K562 (cell line): ENCODE measurements around the gene HIGD1C. TPM values are rescaled to one million over a fixed set of nuclear protein-coding genes. Genes with fewer than 3 reads are reported as not detected.

Experiments used
- ATAC-seq: fragments of 200-7000 bp; cut with Tn5 transposase; 3 replicates; pipeline ENCODE4 v1.9.1; 2020; ENCODE audit warnings: moderate library complexity
- BruUV-seq: library from RNA; stranded (reverse); fragments of 400-500 nt; replicated peaks from 2 replicates; lab custom pipeline; 2021; lab: Mats Ljungman, UMichigan
- CTCF ChIA-PET: fragments of 300-600 bp; formaldehyde crosslinking; extraction: SDS; loops from one replicate; lab custom pipeline; 2021; ENCODE audit warnings: low intra/inter-chr PET ratio; lab: Yijun Ruan, JAX
- POLR2A ChIA-PET: fragments of 300-600, 350-650 bp; sonication (Branson Sonifier 250); formaldehyde crosslinking; extraction: SDS; loops from one replicate; lab custom pipeline; 2021; ENCODE audit warnings: antibody characterized with exemption, inconsistent platforms; lab: Yijun Ruan, JAX
- DNase-seq, 4 experiments: peaks; one replicate each; pipeline versions ENCODE4 v3.0.0 to v3.0.0-alpha.2; 2011 to 2018; ENCODE audit warnings: low spot score in 3 of 4, mixed read lengths in 3 of 4; ENCODE audit errors: extremely low read depth in 1 of 4
- FAIRE-seq: peaks from 2 replicates; lab custom pipeline; 2011; peaks lifted over from hg19 to GRCh38; lab: Jason Lieb, UNC
- H2AFZ ChIP-seq: 2 replicates; pipeline ENCODE4 v1.6.0; 2011; ENCODE audit warnings: low read depth, low read length, control low read depth, inconsistent platforms
- H3K27ac ChIP-seq: fragments of 200-600 bp; 3 replicates; pipeline ENCODE4 v1.8.0; 2011; ENCODE audit warnings: low read depth, mild to moderate bottlenecking, control low read depth, inconsistent platforms, low read length, moderate library complexity, mixed read lengths; ENCODE audit errors: extremely low read depth
- H3K27me3 ChIP-seq, 2 experiments: fragments of 300-600 bp in 1 of 2; 2 replicates in 1 of 2; 3 replicates in 1 of 2; pipeline versions ENCODE4 v1.6.0 to v1.8.0; 2011; ENCODE audit warnings: inconsistent platforms in 2 of 2, low read length in 2 of 2, mild to moderate bottlenecking in 1 of 2, mixed read lengths in 1 of 2, moderate library complexity in 1 of 2; ENCODE audit not compliant: control insufficient read depth in 2 of 2, insufficient read depth in 2 of 2
- H3K36me3 ChIP-seq: fragments of 300-600 bp; 3 replicates; pipeline ENCODE4 v1.8.0; 2011; ENCODE audit warnings: mild to moderate bottlenecking, low read length, inconsistent platforms; ENCODE audit not compliant: control insufficient read depth, insufficient read depth
- H3K4me1 ChIP-seq, 2 experiments: fragments of 200-600 bp in 1 of 2; replicated peaks in 1 of 2; 2 replicates in 1 of 2; 3 replicates in 1 of 2; pipeline versions ENCODE4 v1.5.1 to v1.8.0; 2011; ENCODE audit warnings: inconsistent platforms in 2 of 2, low read length in 2 of 2, mild to moderate bottlenecking in 1 of 2, mixed read lengths in 1 of 2, moderate library complexity in 1 of 2; ENCODE audit not compliant: control insufficient read depth in 2 of 2, insufficient read depth in 2 of 2
- H3K4me2 ChIP-seq: 2 replicates; pipeline ENCODE4 v1.6.1; 2011; ENCODE audit warnings: low read length, control low read depth, inconsistent platforms, mixed read lengths; ENCODE audit not compliant: insufficient read depth
- H3K4me3 ChIP-seq: fragments of 200-600 bp; sonication (generic), shearing (Covaris generic); 2 replicates; pipeline ENCODE4 v1.5.1; 2016; ENCODE audit warnings: control low read depth, inconsistent platforms
- H3K79me2 ChIP-seq: fragments of 200-600 bp; 3 replicates; pipeline ENCODE4 v1.8.0; 2011; ENCODE audit warnings: low read length, inconsistent platforms; ENCODE audit not compliant: control insufficient read depth, insufficient read depth
- H3K9ac ChIP-seq, 2 experiments: 2 replicates each; pipeline versions ENCODE4 v1.6.0 to v1.6.1; 2011; ENCODE audit warnings: low read depth in 2 of 2, low read length in 2 of 2, control low read depth in 1 of 2, inconsistent platforms in 1 of 2, mild to moderate bottlenecking in 1 of 2, mixed read lengths in 1 of 2; ENCODE audit not compliant: insufficient read depth in 1 of 2
- H3K9me1 ChIP-seq: one replicate; pipeline ENCODE4 v1.6.0; 2011; ENCODE audit warnings: inconsistent platforms, mild to moderate bottlenecking, low read length, moderate library complexity; ENCODE audit not compliant: control insufficient read depth, insufficient read depth
- H3K9me3 ChIP-seq: replicated peaks from 2 replicates; pipeline ENCODE4 v1.5.1; 2011; ENCODE audit warnings: low read depth, low read length, inconsistent platforms; ENCODE audit not compliant: control insufficient read depth, insufficient read depth
- H4K20me1 ChIP-seq: replicated peaks from 2 replicates; pipeline ENCODE4 v1.6.1; 2011; ENCODE audit warnings: low read length, inconsistent platforms, mixed read lengths; ENCODE audit not compliant: control insufficient read depth, insufficient read depth
- CEBPB ChIP-seq: fragments of 450-650 bp; IDR thresholded peaks from 2 replicates; pipeline ENCODE4 v1.6.1; 2016; ENCODE audit warnings: missing genetic modification characterization, missing compliant biosample characterization
- NCOA6 ChIP-seq: fragments of 450-650 bp; IDR thresholded peaks from 2 replicates; pipeline ENCODE4 v1.6.1; 2017; ENCODE audit warnings: mild to moderate bottlenecking
- ZNF384 ChIP-seq: IDR thresholded peaks from 2 replicates; pipeline ENCODE4 v1.6.1; 2012; ENCODE audit warnings: low read depth, low read length, improper control_type of control experiment
- WGBS: fragments of 100-300 bp; shearing (Covaris generic); methylation state at CpG from one replicate; pipeline ENCODE4 v1.1.6; 2016; ENCODE audit warnings: low coverage, mixed read lengths; ENCODE audit not compliant: insufficient coverage; ENCODE audit errors: missing lambda C conversion rate; 5-methylcytosine and 5-hydroxymethylcytosine counted together
- in situ Hi-C: fragments of 300-500 bp; cut with MboI; formaldehyde crosslinking; loops from 4 replicates; pipeline ENCODE4 v1.15.0; 2018; ENCODE audit warnings: inconsistent platforms, mixed read lengths
- intact Hi-C: fragments of 100-400 bp; cut with micrococcal nuclease; formaldehyde crosslinking; loops from 2 replicates; pipeline ENCODE4 v1.14.2; 2022
- polyA plus RNA-seq, 8 experiments: library from polyadenylated mRNA; depleted of rRNA in 4 of 8; stranded (reverse) in 5 of 8; unstranded in 3 of 8; fragments of >200 nt; fragmentation: Nextera tagmentation in 2 of 8; fragmentation: Illumina TruSeq in 1 of 8; extraction: Ambion mirVana in 2 of 8; extraction: Trizol in 1 of 8; gene quantifications; 2 replicates each; pipeline versions ENCODE4 v1.2.1 to v1.2.3, GENCODE V29; 2011 to 2014; ENCODE audit warnings: inconsistent platforms in 1 of 8, missing spikeins in 1 of 8
- small RNA-seq: library from RNA; depleted of rRNA; stranded (forward); fragments of <200 nt; gene quantifications from one replicate; pipeline ENCODE3, GENCODE V24; 2014
- total RNA-seq, 7 experiments: library from RNA; depleted of rRNA in 6 of 7; stranded (reverse); fragments of >200 nt in 6 of 7; fragmentation: Illumina TruSeq in 2 of 7; extraction: Trizol in 2 of 7; gene quantifications; 2 replicates each; pipeline versions ENCODE4 v1.2.1 to v1.2.3, GENCODE V29; 2011 to 2021; ENCODE audit warnings: low replicate concordance in 1 of 7

Gene HIGD1C
- total and polyA plus RNA-seq, 9 of the 15 experiments (the other 6 are each of a cell fraction or from before 2014, with no cell fraction given) = not detected

DNA sequence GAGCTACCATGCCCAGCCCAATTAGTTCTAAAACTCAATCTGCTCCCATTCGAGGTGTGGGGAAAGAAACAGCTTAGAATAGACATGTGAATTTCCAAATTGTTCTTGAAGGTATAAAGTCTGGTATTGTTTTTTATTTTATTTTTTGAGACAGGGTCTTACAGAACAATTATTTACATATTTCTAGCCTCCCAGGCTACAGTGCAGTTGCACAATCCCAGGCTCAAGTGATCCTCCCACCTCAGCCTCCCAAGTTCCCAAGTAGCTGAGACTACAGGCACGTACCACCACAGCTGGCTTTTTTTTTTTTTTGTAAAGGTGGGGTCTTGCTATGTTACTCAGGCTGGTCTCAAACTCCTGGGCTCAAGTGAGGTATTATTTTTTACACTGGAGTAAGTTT lies 67.6 kb downstream of the HIGD1C start:
- FAIRE-seq = no peak

More for the DNA sequence above, 67.6 kb downstream of the HIGD1C start:
- H3K4me3 ChIP-seq = no peak overlapping the region
- no TSS peak for BruUV-seq
- no peaks in the 10 kb centered on the region for H3K27me3 ChIP-seq
- POLR2A ChIA-PET = interaction anchor here (1.0 to 1.5 kb wide), 2 partner anchors 10 to 301 kb away, joined by 5 read pairs; no protein-coding TSS in a partner anchor
- H3K4me2 ChIP-seq = no peak overlapping the region
- in situ Hi-C loops = no loop called here
- H3K9me3 ChIP-seq = no peaks in the 10 kb centered on the region
- ATAC-seq = no peak
- no peak for TF ChIP-seq NCOA6
- TF ChIP-seq CEBPB (tag) = peak; percentile 85
- peak; percentile 18; the same call in 1 of the 2 replicates for TF ChIP-seq ZNF384
- no peaks in the 10 kb centered on the region; the same call in 2 of the 3 replicates for H3K36me3 ChIP-seq
- H3K9ac ChIP-seq = peak overlapping the region; percentile 4 to 89; a peak in 2 of 4 replicates
- H3K4me1 ChIP-seq = peaks cover 32 to 58% of the 10 kb centered on the region in 2 experiments
- peaks cover 97% of the 10 kb centered on the region for H3K79me2 ChIP-seq
- no peaks in the 10 kb centered on the region for H4K20me1 ChIP-seq
- no peak for DNase-seq
- intact Hi-C loops = no loop called here
- CTCF ChIA-PET = no interaction called here
- no peaks in the 10 kb centered on the region for H3K9me1 ChIP-seq
- peak overlapping the region; percentile 91 for H3K27ac ChIP-seq
- H2AFZ ChIP-seq = no peak overlapping the region
- WGBS = 26% methylated on average over 2 of the region's 2 CpGs

Small RNA genes within 50 kb of the gene (small RNA-seq; reads per million reads assigned to genes)
- not detected for gene AC008121.1
- gene RF00019 = not detected
- gene RNU6-87P = not detected

Other genes with a start within 250 kb of the HIGD1C start
- gene ATF1, start 188.4 kb upstream of the HIGD1C start, total RNA-seq (2014; rRNA removed) = 74.8 and 75.1 TPM in 2 replicates
- 43.3 and 56.1 TPM in 2 replicates for gene ATF1, start 188.4 kb upstream of the HIGD1C start, total RNA-seq (2014; rRNA removed; fragmentation: Illumina TruSeq; extraction: Trizol)
- 46.6 and 48.9 TPM in 2 replicates for gene ATF1, start 188.4 kb upstream of the HIGD1C start, total RNA-seq (2015; rRNA removed; fragmentation: Illumina TruSeq; extraction: Trizol)
- gene ATF1, start 188.4 kb upstream of the HIGD1C start, total RNA-seq (2021) = 51.1 and 51.4 TPM in 2 replicates
- gene ATF1, start 188.4 kb upstream of the HIGD1C start, polyA plus RNA-seq (2011; rRNA removed) = 83.5 and 87.8 TPM in 2 replicates
- 61.5 and 62.2 TPM in 2 replicates for gene ATF1, start 188.4 kb upstream of the HIGD1C start, polyA plus RNA-seq (2014; fragmentation: Illumina TruSeq; extraction: Trizol)
- 10 to 100 TPM; 19.8 to 24.5 TPM for gene ATF1, start 188.4 kb upstream of the HIGD1C start, polyA plus RNA-seq (2014; fragmentation: Nextera tagmentation; extraction: Ambion mirVana)
- 60.1 and 78.3 TPM in 2 replicates for gene ATF1, start 188.4 kb upstream of the HIGD1C start, polyA plus RNA-seq (2014; rRNA removed)
- not detected in 2 replicates for gene TMPRSS12, start 109.6 kb upstream of the HIGD1C start, total RNA-seq (2014; rRNA removed)
- gene TMPRSS12, start 109.6 kb upstream of the HIGD1C start, total RNA-seq (2014; rRNA removed; fragmentation: Illumina TruSeq; extraction: Trizol) = not detected in 2 replicates
- gene TMPRSS12, start 109.6 kb upstream of the HIGD1C start, total RNA-seq (2015; rRNA removed; fragmentation: Illumina TruSeq; extraction: Trizol) = not detected in 2 replicates
- gene TMPRSS12, start 109.6 kb upstream of the HIGD1C start, total RNA-seq (2021) = not detected in 2 replicates
- gene TMPRSS12, start 109.6 kb upstream of the HIGD1C start, polyA plus RNA-seq (2011; rRNA removed) = not detected in 2 replicates
- gene TMPRSS12, start 109.6 kb upstream of the HIGD1C start, polyA plus RNA-seq (2014; fragmentation: Illumina TruSeq; extraction: Trizol) = not detected in 2 replicates
- gene TMPRSS12, start 109.6 kb upstream of the HIGD1C start, polyA plus RNA-seq (2014; fragmentation: Nextera tagmentation; extraction: Ambion mirVana) = under 1 TPM in 1 of 2 experiments, not detected in 1; 0.04 TPM
- gene TMPRSS12, start 109.6 kb upstream of the HIGD1C start, polyA plus RNA-seq (2014; rRNA removed) = not detected in 2 replicates
- gene SLC11A2, start 73.8 kb downstream of the HIGD1C start, total RNA-seq (2014; rRNA removed) = 26.1 and 29.7 TPM in 2 replicates
- gene SLC11A2, start 73.8 kb downstream of the HIGD1C start, total RNA-seq (2014; rRNA removed; fragmentation: Illumina TruSeq; extraction: Trizol) = 37.8 and 39.3 TPM in 2 replicates
- gene SLC11A2, start 73.8 kb downstream of the HIGD1C start, total RNA-seq (2015; rRNA removed; fragmentation: Illumina TruSeq; extraction: Trizol) = 30.3 and 32.9 TPM in 2 replicates
- gene SLC11A2, start 73.8 kb downstream of the HIGD1C start, total RNA-seq (2021) = 36.8 and 38.8 TPM in 2 replicates
- 54.0 and 65.8 TPM in 2 replicates for gene SLC11A2, start 73.8 kb downstream of the HIGD1C start, polyA plus RNA-seq (2011; rRNA removed)
- 30.1 and 36.3 TPM in 2 replicates for gene SLC11A2, start 73.8 kb downstream of the HIGD1C start, polyA plus RNA-seq (2014; fragmentation: Illumina TruSeq; extraction: Trizol)
- 10 to 100 TPM; 21.1 to 27.6 TPM for gene SLC11A2, start 73.8 kb downstream of the HIGD1C start, polyA plus RNA-seq (2014; fragmentation: Nextera tagmentation; extraction: Ambion mirVana)
- 31.7 and 39.3 TPM in 2 replicates for gene SLC11A2, start 73.8 kb downstream of the HIGD1C start, polyA plus RNA-seq (2014; rRNA removed)
- gene LETMD1, start 95.8 kb downstream of the HIGD1C start, total RNA-seq (2014; rRNA removed) = 65.1 and 69.0 TPM in 2 replicates
- gene LETMD1, start 95.8 kb downstream of the HIGD1C start, total RNA-seq (2014; rRNA removed; fragmentation: Illumina TruSeq; extraction: Trizol) = 82.9 and 96.9 TPM in 2 replicates
- 71.3 and 74.0 TPM in 2 replicates for gene LETMD1, start 95.8 kb downstream of the HIGD1C start, total RNA-seq (2015; rRNA removed; fragmentation: Illumina TruSeq; extraction: Trizol)
- 70.1 and 71.2 TPM in 2 replicates for gene LETMD1, start 95.8 kb downstream of the HIGD1C start, total RNA-seq (2021)
- 163 and 214 TPM in 2 replicates for gene LETMD1, start 95.8 kb downstream of the HIGD1C start, polyA plus RNA-seq (2011; rRNA removed)
- 113 and 121 TPM in 2 replicates for gene LETMD1, start 95.8 kb downstream of the HIGD1C start, polyA plus RNA-seq (2014; fragmentation: Illumina TruSeq; extraction: Trizol)
- 10 to 100 TPM; 58.7 to 75.4 TPM for gene LETMD1, start 95.8 kb downstream of the HIGD1C start, polyA plus RNA-seq (2014; fragmentation: Nextera tagmentation; extraction: Ambion mirVana)
- gene LETMD1, start 95.8 kb downstream of the HIGD1C start, polyA plus RNA-seq (2014; rRNA removed) = 106 and 112 TPM in 2 replicates
- 5.9 and 8.0 TPM in 2 replicates for gene CSRNP2, start 131.1 kb downstream of the HIGD1C start, total RNA-seq (2014; rRNA removed)
- 5.2 and 5.9 TPM in 2 replicates for gene CSRNP2, start 131.1 kb downstream of the HIGD1C start, total RNA-seq (2014; rRNA removed; fragmentation: Illumina TruSeq; extraction: Trizol)
- gene CSRNP2, start 131.1 kb downstream of the HIGD1C start, total RNA-seq (2015; rRNA removed; fragmentation: Illumina TruSeq; extraction: Trizol) = 5.0 and 5.7 TPM in 2 replicates
- gene CSRNP2, start 131.1 kb downstream of the HIGD1C start, total RNA-seq (2021) = 10.8 and 13.9 TPM in 2 replicates
- gene CSRNP2, start 131.1 kb downstream of the HIGD1C start, polyA plus RNA-seq (2011; rRNA removed) = 9.7 and 9.9 TPM in 2 replicates
- 8.9 and 9.1 TPM in 2 replicates for gene CSRNP2, start 131.1 kb downstream of the HIGD1C start, polyA plus RNA-seq (2014; fragmentation: Illumina TruSeq; extraction: Trizol)
- 1 to 10 TPM; 1.6 to 1.8 TPM for gene CSRNP2, start 131.1 kb downstream of the HIGD1C start, polyA plus RNA-seq (2014; fragmentation: Nextera tagmentation; extraction: Ambion mirVana)
- 7.9 and 8.5 TPM in 2 replicates for gene CSRNP2, start 131.1 kb downstream of the HIGD1C start, polyA plus RNA-seq (2014; rRNA removed)
- gene TFCP2, start 220.6 kb downstream of the HIGD1C start, total RNA-seq (2014; rRNA removed) = 17.2 and 18.1 TPM in 2 replicates
- gene TFCP2, start 220.6 kb downstream of the HIGD1C start, total RNA-seq (2014; rRNA removed; fragmentation: Illumina TruSeq; extraction: Trizol) = 17.4 and 21.1 TPM in 2 replicates
- gene TFCP2, start 220.6 kb downstream of the HIGD1C start, total RNA-seq (2015; rRNA removed; fragmentation: Illumina TruSeq; extraction: Trizol) = 17.2 and 19.3 TPM in 2 replicates
- 26.9 and 29.0 TPM in 2 replicates for gene TFCP2, start 220.6 kb downstream of the HIGD1C start, total RNA-seq (2021)
- gene TFCP2, start 220.6 kb downstream of the HIGD1C start, polyA plus RNA-seq (2011; rRNA removed) = 25.4 and 34.4 TPM in 2 replicates
- gene TFCP2, start 220.6 kb downstream of the HIGD1C start, polyA plus RNA-seq (2014; fragmentation: Illumina TruSeq; extraction: Trizol) = 35.2 and 38.9 TPM in 2 replicates
- gene TFCP2, start 220.6 kb downstream of the HIGD1C start, polyA plus RNA-seq (2014; fragmentation: Nextera tagmentation; extraction: Ambion mirVana) = 10 to 100 TPM in 1 of 2 experiments, 1 to 10 TPM in 1; 8.0 to 17.8 TPM
- 24.2 and 27.5 TPM in 2 replicates for gene TFCP2, start 220.6 kb downstream of the HIGD1C start, polyA plus RNA-seq (2014; rRNA removed)